Stimulated activated CD4-positive, alpha-beta T cell treated with anti-CD3 and anti-CD28 coated beads, Interleukin-2, amount 100 ng/mL, for 24 hours (primary cell): ENCODE data around the gene CNTN6.

Experiments
- DNase-seq, 2 donors: peaks; one replicate each; pipeline ENCODE4 v3.0.0-alpha.2; 2020

The CNTN6 gene

GRCh38 chr3:1183320-1184048 is 90.7 kb downstream of the CNTN6 start:
- DNase-seq, result no peak

GRCh38 chr3:1190569-1190968 is 97.7 kb downstream of the CNTN6 start:
- DNase-seq, result no peak

- DNase-seq, result no peak
Observed at GRCh38 chr3:1191026-1191425, 98.2 kb downstream of the CNTN6 start.

GRCh38 chr3:1195947-1196346 is 103.1 kb downstream of the CNTN6 start:
- DNase-seq, result no peak

GRCh38 chr3:1197051-1197450 is 104.2 kb downstream of the CNTN6 start:
- no peak for DNase-seq

- DNase-seq, result no peak
Observed at GRCh38 chr3:1200371-1200770, 107.5 kb downstream of the CNTN6 start.

GRCh38 chr3:1207904-1208303 is 115.1 kb downstream of the CNTN6 start:
- DNase-seq, result no peak

GRCh38 chr3:1214933-1215332 is 122.1 kb downstream of the CNTN6 start:
- DNase-seq, result no peak

GRCh38 chr3:1216856-1217255 is 124.0 kb downstream of the CNTN6 start:
- no peak for DNase-seq

GRCh38 chr3:1227111-1227510 is 134.3 kb downstream of the CNTN6 start:
- no peak for DNase-seq

GRCh38 chr3:1228289-1228688 is 135.5 kb downstream of the CNTN6 start:
- no peak for DNase-seq

GRCh38 chr3:1230920-1231319 is 138.1 kb downstream of the CNTN6 start:
- no peak for DNase-seq

- DNase-seq, result no peak
Observed at GRCh38 chr3:1232276-1232675, 139.5 kb downstream of the CNTN6 start.

- DNase-seq, result no peak
Observed at GRCh38 chr3:1235526-1236120, 142.8 kb downstream of the CNTN6 start.

GRCh38 chr3:1251282-1252060 is 158.6 kb downstream of the CNTN6 start:
- DNase-seq, result no peak

- DNase-seq, result no peak
Observed at GRCh38 chr3:1252061-1252430, 159.2 kb downstream of the CNTN6 start.

- no peak for DNase-seq
Observed at GRCh38 chr3:1262246-1262645, 169.4 kb downstream of the CNTN6 start.

GRCh38 chr3:1263121-1263520 is 170.3 kb downstream of the CNTN6 start:
- DNase-seq, result no peak

- no peak for DNase-seq
Observed at GRCh38 chr3:1269808-1270207, 177.0 kb downstream of the CNTN6 start.

- DNase-seq, result no peak
Observed at GRCh38 chr3:1272546-1273265, 179.9 kb downstream of the CNTN6 start.

- no peak for DNase-seq
Observed at GRCh38 chr3:1275495-1275894, 182.7 kb downstream of the CNTN6 start.

GRCh38 chr3:1287815-1288214 is 195.0 kb downstream of the CNTN6 start:
- no peak for DNase-seq

- no peak for DNase-seq
Observed at GRCh38 chr3:1288805-1289494, 196.1 kb downstream of the CNTN6 start.
